Measurements from ENCODE around the gene SMAD7.

The SMAD7 gene

DNA sequence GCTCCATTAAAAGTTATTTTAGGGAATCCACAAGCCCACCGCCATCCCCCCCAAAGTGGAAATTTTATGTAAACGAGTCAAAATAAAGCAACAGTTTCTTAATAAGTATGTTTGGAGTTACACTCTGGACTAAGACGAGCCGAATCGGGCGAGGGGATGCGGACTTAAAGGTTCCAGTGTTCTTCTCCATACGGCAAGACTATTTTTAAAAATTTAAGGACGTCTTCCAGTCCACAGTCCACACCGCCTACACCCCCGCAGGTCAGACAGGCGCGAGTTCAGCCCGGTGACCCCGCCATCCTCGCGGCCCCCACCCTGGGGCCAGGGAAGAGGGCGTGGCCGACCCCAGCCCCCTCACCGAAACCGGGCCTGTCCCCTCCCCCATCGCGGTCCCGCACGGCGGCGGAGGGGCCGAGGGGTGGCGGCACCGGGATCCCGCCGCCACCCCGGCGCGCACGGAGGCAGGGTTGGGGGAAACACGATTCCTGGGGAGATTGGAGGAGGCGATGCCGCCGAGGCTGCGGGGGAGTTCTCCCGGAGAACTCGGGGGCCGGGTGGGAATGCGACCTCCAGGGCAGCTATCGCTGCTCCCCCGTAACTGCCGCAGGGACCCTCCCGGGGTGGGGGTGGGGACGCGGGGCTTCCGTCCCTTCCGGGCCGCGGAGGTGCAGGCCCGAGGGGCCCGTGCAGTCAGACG lies 24.5 kb upstream of the SMAD7 start:
- Mint-ChIP-seq H3K36me3 (no peaks in the 10 kb centered on the region), H3K27me3 (peaks cover 12% of the 10 kb centered on the region), H3K27ac (no peak overlapping the region)

DNA sequence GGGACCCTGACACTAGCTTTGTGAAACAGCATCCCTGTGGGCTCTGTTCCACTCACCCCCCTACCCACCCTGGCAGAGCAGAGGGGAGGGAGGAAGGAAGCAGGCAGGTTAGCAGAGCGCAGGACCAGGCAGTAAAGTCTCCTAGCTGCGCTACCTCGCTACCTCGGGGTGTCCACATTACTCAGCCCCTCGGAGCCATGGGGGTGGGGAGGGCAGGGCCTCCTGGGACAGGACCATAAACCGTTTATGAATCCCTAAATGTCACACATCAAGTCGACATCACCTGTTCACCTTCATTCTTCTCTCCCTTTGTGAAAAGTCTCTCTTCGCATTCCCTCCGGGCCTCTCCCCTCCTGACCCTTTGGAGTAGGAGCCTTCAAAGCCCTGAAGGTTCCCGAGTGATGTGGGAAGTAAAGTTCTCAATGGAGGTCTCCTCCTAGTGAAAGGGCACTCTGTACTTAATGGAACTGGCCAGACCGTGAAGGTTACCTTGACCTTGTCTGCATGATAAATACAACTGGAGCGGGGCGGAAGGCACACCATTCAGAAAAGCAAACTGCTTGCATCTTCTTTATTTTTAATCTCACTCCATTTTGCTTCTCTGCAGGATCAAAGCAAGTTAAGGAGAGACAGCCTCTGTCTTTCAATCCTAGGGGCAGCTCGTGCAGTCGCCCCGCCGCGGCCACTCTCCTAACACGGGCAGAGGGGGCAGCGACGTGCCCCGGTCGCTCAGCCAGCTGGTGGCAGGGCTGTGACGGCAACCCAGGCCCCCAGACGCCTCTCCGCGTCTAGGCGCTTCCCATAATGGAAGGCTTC lies 23.7 kb upstream of the SMAD7 start:
- Mint-ChIP-seq H3K4me1 (peaks cover 6% of the 10 kb centered on the region), H3K36me3 (no peaks in the 10 kb centered on the region), H3K9me3 (no peaks in the 10 kb centered on the region), H3K27ac (no peak overlapping the region), H3K4me3 (peak overlapping the region; percentile 61), H3K27me3 (peaks cover 8% of the 10 kb centered on the region)
- DNase-seq (ENCODE audit: low spot score in 2 of 2) (no peak), ATAC-seq (ENCODE audit: low read depth) (no peak)

More for the DNA sequence above, 24.5 kb upstream of the SMAD7 start:
- Mint-ChIP-seq H3K4me1 (peaks cover 6% of the 10 kb centered on the region), H3K4me3 (peak overlapping the region; percentile 67), H3K9me3 (no peaks in the 10 kb centered on the region)
- ATAC-seq (ENCODE audit: low read depth) (peak; percentile 7), DNase-seq (ENCODE audit: low spot score in 2 of 2) (peak in 1 of 2 donors; percentile 32)

DNA sequence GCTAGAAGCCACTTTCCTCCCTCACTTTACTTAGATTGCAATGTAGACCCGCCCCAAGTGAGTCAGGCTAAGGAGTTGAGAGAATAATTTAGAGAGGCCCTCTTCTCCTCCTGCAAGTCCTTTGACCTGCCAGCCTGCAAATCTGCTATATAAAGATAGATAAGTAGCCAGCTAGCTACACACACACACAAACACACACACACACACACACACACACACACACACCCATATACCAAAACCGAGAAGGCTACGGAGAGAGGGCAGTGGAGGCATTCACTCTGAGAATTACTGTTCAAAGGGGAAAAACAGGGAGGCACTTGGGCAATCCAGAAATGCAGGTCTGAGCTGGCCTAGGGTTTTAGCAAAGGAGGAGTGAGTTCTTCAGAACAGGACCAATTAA lies 23.0 kb upstream of the SMAD7 start:
- Mint-ChIP-seq H3K4me1 (peaks cover 6% of the 10 kb centered on the region), H3K4me3 (no peak overlapping the region), H3K27me3 (peaks cover 4% of the 10 kb centered on the region)

DNA sequence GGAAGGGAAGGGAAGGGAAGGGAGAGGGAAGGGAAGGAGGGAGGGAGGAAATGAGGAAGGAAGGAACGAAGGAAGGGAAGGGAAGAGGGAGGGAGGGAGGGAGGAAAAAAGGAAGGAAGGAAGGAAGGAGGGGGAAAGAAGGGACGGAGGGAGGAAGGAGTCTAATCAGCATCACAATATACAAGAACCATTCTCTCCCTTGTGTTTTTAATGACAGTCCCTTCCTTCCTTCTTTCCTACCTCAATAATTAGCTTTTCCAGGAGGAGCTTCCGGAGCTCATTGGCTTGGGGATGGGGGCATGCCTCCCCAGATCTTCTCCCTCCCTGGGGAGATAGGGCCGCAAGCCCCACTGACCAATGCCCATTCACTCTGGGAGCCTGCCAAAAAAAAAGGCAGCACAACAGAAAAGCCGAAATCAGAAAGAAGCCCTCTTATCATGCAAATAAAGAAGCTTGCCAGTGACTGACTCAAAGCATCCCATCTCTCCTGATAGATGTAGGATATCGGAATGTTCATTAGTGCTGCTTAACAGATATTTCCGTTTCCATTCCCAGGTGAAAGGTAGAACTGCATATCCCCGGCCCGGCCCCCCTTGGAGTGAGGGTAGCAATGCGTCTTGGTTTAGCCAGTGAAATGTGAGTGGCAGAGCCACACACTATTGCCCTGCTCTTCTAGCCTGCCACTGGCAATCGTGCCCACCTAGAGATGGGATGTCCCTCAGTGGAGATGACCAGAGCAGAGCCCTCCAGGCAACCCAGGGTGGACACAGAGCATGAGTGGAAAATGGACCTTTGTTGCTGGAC lies 17.8 kb upstream of the SMAD7 start:
- no peak for DNase-seq (ENCODE audit: low spot score in 2 of 2)
- no peak for ATAC-seq (ENCODE audit: low read depth)
- Mint-ChIP-seq H3K4me3 (no peak overlapping the region), H3K4me1 (no peaks in the 10 kb centered on the region), H3K36me3 (no peaks in the 10 kb centered on the region), H3K9me3 (no peaks in the 10 kb centered on the region), H3K27ac (no peak overlapping the region), H3K27me3 (peaks cover 7% of the 10 kb centered on the region)

More for the DNA sequence above, 23.0 kb upstream of the SMAD7 start:
- no peak for DNase-seq (ENCODE audit: low spot score in 2 of 2)
- Mint-ChIP-seq H3K36me3 (no peaks in the 10 kb centered on the region), H3K9me3 (no peaks in the 10 kb centered on the region), H3K27ac (no peak overlapping the region)
- no peak for ATAC-seq (ENCODE audit: low read depth)

DNA sequence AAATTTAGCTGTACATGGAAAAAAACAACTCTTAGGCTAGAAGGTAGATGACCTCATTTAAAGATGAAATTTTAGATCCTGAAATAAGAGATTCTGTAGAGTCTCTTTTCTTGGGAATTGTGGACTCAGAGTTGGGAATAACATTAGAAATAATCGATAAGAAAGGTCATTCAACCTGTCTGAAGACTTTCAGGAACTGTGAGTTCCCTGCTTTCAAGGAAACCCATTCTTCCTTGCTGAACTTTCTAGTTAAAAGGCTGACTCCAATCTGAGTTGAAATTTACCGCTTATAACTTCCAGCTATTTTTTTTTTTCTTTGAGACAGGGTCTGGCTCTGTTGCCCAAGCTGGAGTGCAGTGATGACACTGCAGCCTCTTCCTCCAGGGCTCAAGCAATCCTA lies 16.8 kb upstream of the SMAD7 start:
- Mint-ChIP-seq H3K27ac (no peak overlapping the region), H3K4me3 (no peak overlapping the region), H3K36me3 (no peaks in the 10 kb centered on the region), H3K9me3 (no peaks in the 10 kb centered on the region), H3K27me3 (peaks cover 8% of the 10 kb centered on the region), H3K4me1 (no peaks in the 10 kb centered on the region)
- ATAC-seq (ENCODE audit: low read depth) (no peak), DNase-seq (ENCODE audit: low spot score in 2 of 2) (no peak)

DNA sequence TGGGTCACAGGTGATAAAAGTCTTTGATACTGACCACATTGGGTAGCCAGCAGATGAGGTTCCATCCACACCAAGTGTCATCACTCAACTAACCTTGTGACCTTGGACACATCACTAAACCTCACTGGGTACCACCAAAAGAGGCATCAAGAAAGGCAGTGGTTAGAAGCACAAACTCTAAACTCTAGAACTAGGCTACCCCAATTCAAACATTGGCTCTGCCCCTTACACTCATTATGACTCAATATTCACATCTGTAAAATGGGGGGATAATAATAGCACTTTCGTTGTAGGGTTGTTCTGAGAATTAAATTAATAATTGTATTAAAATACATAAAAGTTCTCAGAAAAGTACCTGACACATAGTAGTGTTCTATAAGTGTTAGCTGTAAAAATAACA lies 15.8 kb upstream of the SMAD7 start:
- Mint-ChIP-seq H3K27me3 (peaks cover 10% of the 10 kb centered on the region), H3K4me1 (no peaks in the 10 kb centered on the region), H3K4me3 (no peak overlapping the region), H3K27ac (no peak overlapping the region), H3K36me3 (no peaks in the 10 kb centered on the region), H3K9me3 (no peaks in the 10 kb centered on the region)
- DNase-seq (ENCODE audit: low spot score in 2 of 2) (no peak), ATAC-seq (ENCODE audit: low read depth) (no peak)

DNA sequence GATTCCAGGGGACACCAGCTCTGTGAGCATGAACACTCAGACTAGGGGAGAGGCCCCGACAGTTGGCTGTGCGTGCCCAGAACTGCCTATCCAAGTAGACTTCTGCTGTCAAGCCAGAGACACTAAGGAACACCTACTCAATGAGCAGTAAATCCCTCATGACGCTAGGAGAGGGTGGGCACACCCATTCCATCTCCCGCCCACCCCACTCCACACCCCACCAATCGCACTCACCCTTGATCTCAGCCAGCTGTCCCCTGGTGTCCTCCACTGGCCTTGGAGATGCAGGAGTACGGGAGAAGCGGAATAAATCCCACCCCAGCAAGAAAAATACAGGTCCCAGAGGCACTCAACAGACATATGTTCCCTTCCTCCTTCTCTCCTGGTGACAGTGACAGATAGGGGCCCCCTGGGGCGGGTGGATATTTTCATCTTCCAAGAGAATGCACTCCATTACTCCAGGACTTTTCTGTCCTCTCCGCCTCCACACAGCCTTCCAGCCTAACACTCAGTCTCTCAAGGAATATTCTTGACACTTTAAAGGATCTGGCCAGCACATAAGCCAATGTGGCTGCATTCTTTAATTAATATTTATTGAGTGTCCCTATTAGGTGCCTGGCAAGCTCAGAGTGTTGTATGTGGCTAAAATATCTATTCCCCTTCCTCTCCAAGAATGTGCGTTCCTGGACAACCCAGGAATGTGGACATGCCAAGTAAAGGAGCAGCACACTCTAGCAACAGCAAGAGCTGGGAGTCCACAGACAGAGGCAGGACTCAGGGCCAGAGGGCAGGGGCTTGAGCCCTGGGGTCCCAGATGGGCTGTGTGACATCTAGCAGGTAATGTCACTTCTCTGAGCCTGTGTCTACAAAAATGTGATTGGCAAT lies 13.1 kb upstream of the SMAD7 start:
- no peak overlapping the region for H3K27ac Mint-ChIP-seq
- H3K4me1 Mint-ChIP-seq = no peaks in the 10 kb centered on the region
- no peak overlapping the region for H3K4me3 Mint-ChIP-seq
- DNase-seq (ENCODE audit: low spot score in 2 of 2) = no peak
- no peaks in the 10 kb centered on the region for H3K36me3 Mint-ChIP-seq
- peaks cover 10% of the 10 kb centered on the region for H3K27me3 Mint-ChIP-seq
- no peak for ATAC-seq (ENCODE audit: low read depth)
- no peaks in the 10 kb centered on the region for H3K9me3 Mint-ChIP-seq

DNA sequence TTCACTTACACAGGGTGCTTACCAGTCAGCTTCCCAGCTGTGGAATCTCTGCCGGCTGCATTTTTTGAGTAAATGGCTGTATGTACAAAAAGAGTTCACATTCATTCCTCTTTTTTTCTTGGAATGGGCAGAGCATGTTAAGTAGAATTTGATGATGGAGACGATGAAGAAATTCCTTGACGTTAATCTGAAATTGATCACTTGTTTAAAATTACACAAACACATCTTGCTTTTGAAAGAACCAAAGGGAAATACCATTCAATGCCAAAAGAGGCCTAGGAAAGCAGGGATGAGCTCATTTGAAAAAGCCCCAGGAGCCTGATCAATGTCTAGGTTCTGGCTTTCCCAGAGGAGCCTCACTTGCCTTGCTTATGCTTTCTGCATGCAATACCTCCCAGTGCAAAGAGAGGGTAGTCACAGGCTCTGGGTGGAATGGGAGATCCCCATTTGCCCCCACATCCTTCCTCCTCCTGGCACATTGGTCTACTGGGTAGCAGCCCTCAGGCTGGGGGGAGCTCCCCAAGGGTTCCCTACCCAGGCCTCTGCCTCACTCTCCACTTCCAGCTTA lies 12.3 kb upstream of the SMAD7 start:
- Mint-ChIP-seq H3K4me3 (no peak overlapping the region), H3K27me3 (peaks cover 9% of the 10 kb centered on the region), H3K36me3 (no peaks in the 10 kb centered on the region), H3K9me3 (no peaks in the 10 kb centered on the region), H3K27ac (no peak overlapping the region), H3K4me1 (no peaks in the 10 kb centered on the region)
- ATAC-seq (ENCODE audit: low read depth) (peak; percentile 56), DNase-seq (ENCODE audit: low spot score in 2 of 2) (no peak)

DNA sequence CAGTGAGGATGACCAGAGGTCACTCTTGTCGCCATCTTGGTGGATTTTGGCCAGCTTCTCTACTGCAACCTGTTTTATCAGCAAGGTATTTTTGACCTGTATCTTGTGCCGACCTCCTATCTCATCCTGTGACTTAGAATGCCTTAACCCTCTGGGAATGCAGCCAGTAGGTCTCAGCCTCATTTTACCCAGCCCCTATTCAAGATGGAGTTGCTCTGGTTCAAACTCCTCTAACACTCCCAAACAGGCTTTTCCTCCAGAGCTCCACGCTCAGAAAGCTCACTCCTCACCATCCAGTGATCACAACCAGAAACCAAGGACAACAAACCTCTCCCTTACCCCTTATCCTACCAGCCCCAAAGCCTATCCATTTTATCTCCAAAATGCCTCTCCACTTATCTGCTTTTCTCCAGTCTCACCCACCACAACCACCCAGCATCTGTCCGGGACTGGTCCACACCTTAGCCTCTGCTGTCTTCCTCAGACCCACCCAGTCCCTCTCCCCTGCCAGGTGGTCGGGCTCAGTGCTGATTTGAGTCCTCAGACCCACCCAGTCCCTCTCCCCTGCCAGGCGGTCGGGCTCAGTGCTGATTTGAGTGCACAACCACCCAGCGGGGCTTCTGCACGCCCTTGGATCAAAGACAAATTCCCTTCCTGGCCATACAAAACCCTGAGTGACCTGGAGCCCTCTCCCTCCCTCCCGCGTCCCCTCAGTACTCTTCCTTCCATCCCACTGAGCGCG lies 11.7 kb upstream of the SMAD7 start:
- ATAC-seq (ENCODE audit: low read depth) (no peak), DNase-seq (ENCODE audit: low spot score in 2 of 2) (no peak)
- H3K36me3 Mint-ChIP-seq = no peaks in the 10 kb centered on the region
- H3K4me3 Mint-ChIP-seq = no peak overlapping the region
- no peaks in the 10 kb centered on the region for H3K9me3 Mint-ChIP-seq
- H3K27me3 Mint-ChIP-seq = peaks cover 8% of the 10 kb centered on the region
- no peak overlapping the region for H3K27ac Mint-ChIP-seq
- no peaks in the 10 kb centered on the region for H3K4me1 Mint-ChIP-seq

DNA sequence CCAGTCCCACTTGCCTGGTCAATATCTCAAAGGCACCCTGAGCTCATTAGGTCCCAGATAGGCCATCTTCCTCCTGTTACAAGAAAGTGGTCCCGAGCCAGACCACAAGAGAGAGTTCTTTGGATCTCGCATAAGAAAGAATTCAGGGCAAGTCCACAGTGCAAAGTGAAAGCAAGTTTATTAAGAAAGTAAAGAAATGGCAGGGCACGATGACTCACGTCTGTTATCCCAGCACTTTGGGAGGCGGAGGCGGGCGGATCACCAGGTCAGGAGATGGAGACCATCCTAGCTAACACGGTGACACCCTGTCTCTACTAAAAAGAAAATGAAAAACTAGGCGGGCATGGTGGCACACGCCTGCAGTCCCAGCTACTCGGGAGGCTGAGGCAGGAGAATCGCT lies 10.8 kb upstream of the SMAD7 start:
- no peak overlapping the region for H3K4me3 Mint-ChIP-seq
- H3K27ac Mint-ChIP-seq = no peak overlapping the region
- H3K36me3 Mint-ChIP-seq = no peaks in the 10 kb centered on the region

DNA sequence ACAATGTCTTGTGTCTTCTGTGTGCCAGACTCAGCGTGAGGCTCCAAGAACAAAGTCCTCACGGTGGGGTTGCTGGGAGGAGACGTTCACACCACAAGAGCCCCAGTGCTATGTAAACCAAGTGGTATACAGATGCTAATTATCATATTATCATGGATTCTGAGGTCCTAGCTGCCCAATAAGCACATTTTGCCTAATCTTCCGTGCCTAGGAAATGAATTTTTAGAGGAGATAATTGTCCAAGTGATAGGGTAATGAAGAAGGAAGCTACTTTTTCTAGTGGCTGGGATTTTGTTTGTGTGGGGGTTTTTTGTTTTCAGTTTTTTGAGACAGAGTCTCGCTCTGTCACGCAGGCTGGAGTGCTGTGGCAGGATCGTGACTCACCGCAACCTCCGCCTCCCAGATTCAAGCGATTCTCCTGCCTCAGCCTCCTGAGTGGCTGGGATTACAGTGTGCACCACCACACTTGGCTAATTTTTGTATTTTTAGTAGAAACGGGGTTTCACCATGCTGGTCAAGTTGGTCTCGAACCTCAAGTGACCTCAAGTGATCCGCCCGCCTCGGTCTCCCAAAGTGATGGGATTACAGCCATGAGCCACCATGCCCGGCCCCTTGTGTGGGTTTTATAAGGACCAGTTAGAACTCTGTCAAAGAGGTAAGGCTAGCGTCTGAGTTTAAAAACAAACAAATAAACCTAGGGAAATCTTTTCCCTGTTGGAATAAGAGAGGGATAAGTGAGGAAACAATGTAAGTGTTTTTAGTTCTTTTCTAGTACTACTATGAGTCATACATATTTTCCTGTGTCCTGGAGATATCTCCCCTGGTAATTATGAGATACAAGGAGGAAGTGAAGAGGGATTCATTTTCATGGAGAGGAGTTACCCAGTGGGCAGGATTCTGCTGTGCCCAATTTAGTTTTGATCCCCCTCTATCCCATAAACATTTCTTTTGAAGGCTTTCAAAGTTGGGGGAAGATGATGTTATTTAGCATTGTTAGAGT lies 9.5 kb upstream of the SMAD7 start:
- ATAC-seq (ENCODE audit: low read depth) (no peak), DNase-seq (ENCODE audit: low spot score in 2 of 2) (no peak)
- H3K4me1 Mint-ChIP-seq = no peaks in the 10 kb centered on the region
- H3K9me3 Mint-ChIP-seq = no peaks in the 10 kb centered on the region
- no peak overlapping the region for H3K27ac Mint-ChIP-seq
- H3K27me3 Mint-ChIP-seq = peaks cover 8% of the 10 kb centered on the region
- no peaks in the 10 kb centered on the region for H3K36me3 Mint-ChIP-seq
- H3K4me3 Mint-ChIP-seq = no peak overlapping the region

More for the DNA sequence above, 10.8 kb upstream of the SMAD7 start:
- H3K9me3 Mint-ChIP-seq = no peaks in the 10 kb centered on the region
- no peaks in the 10 kb centered on the region for H3K4me1 Mint-ChIP-seq
- peaks cover 8% of the 10 kb centered on the region for H3K27me3 Mint-ChIP-seq
- ATAC-seq (ENCODE audit: low read depth) (no peak), DNase-seq (ENCODE audit: low spot score in 2 of 2) (no peak)

DNA sequence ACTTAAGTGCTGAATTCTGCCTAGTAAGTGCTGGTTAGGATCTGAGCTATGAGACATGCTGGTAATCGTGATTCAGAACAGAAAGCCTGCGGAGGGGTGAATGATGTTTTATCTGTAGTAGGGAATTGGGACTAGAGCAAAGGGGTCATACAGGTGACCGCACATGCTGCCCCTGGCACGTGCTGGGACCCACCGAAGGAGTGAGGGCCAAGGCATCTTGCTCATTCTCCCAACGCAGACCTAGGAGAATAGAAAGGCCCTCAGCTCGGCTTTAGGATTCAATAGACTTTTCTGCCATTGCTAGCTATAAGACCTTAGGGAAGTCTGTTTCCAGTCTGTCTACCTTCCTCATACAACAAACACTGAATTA lies 8.8 kb upstream of the SMAD7 start:
- Mint-ChIP-seq H3K9me3 (no peaks in the 10 kb centered on the region), H3K27ac (no peak overlapping the region), H3K4me1 (no peaks in the 10 kb centered on the region), H3K4me3 (no peak overlapping the region), H3K27me3 (peaks cover 8% of the 10 kb centered on the region), H3K36me3 (no peaks in the 10 kb centered on the region)
- no peak for DNase-seq (ENCODE audit: low spot score in 2 of 2)
- ATAC-seq (ENCODE audit: low read depth) = no peak

All from memory B cell (primary cell).